Activated T-cell treated with anti-CD3 and anti-CD28 coated beads, Interleukin-2, amount 50 U/mL, for 72 hours (primary cell): Measurements from ENCODE around the gene ASB9. TPM values are rescaled to one million over a fixed set of nuclear protein-coding genes. Genes with fewer than 3 reads are reported as not detected.
"Not testable (repeated sequence)": the region's sequence is repeated elsewhere in the genome, so short reads cannot be mapped to it uniquely, and the experiment has no call there.

ENCODE experiments used
- ATAC-seq, 2 donors: fragments of 150-1000 bp; cut with Tn5 transposase; replicated peaks in 1 of 2; 2 replicates each; pipeline ENCODE4 v1.10.0; 2021; ENCODE audit warnings: moderate library complexity in 2 of 2, mild to moderate bottlenecking in 1 of 2
- DNase-seq, 2 donors: peaks; one replicate each; pipeline ENCODE4 v3.0.0; 2021 to 2022; ENCODE audit warnings: mixed read lengths in 1 of 2
- H3K27ac Mint-ChIP-seq: one replicate; pipeline ENCODE4 v1.8.0; 2022; ENCODE audit warnings: mild to moderate bottlenecking, moderate library complexity, mixed read lengths
- H3K27me3 Mint-ChIP-seq: one replicate; pipeline ENCODE4 v1.8.0; 2022; ENCODE audit warnings: low read depth, mixed read lengths
- H3K36me3 Mint-ChIP-seq, 2 donors: one replicate each; pipeline ENCODE4 v1.8.0; 2022; ENCODE audit warnings: mixed read lengths in 2 of 2, mild to moderate bottlenecking in 1 of 2; ENCODE audit not compliant: insufficient read depth in 2 of 2
- H3K4me1 Mint-ChIP-seq: one replicate; pipeline ENCODE4 v1.8.0; 2022; ENCODE audit warnings: low read depth, mixed read lengths
- H3K4me3 Mint-ChIP-seq, 2 donors: one replicate each; pipeline ENCODE4 v1.8.0; 2022; ENCODE audit warnings: mild to moderate bottlenecking in 2 of 2, mixed read lengths in 2 of 2, moderate library complexity in 2 of 2
- H3K9me3 Mint-ChIP-seq, 2 donors: one replicate each; pipeline ENCODE4 v1.8.0; 2022; ENCODE audit warnings: mixed read lengths in 2 of 2
- total RNA-seq, 2 donors: library from RNA; stranded (reverse); gene quantifications; one replicate each; pipeline ENCODE4 v1.2.3, GENCODE V29; 2022

ASB9 gene, protein sequence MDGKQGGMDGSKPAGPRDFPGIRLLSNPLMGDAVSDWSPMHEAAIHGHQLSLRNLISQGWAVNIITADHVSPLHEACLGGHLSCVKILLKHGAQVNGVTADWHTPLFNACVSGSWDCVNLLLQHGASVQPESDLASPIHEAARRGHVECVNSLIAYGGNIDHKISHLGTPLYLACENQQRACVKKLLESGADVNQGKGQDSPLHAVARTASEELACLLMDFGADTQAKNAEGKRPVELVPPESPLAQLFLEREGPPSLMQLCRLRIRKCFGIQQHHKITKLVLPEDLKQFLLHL
- under 1 TPM in 1 of 2 donors, not detected in 1; 0.41 TPM for total RNA-seq

DNA sequence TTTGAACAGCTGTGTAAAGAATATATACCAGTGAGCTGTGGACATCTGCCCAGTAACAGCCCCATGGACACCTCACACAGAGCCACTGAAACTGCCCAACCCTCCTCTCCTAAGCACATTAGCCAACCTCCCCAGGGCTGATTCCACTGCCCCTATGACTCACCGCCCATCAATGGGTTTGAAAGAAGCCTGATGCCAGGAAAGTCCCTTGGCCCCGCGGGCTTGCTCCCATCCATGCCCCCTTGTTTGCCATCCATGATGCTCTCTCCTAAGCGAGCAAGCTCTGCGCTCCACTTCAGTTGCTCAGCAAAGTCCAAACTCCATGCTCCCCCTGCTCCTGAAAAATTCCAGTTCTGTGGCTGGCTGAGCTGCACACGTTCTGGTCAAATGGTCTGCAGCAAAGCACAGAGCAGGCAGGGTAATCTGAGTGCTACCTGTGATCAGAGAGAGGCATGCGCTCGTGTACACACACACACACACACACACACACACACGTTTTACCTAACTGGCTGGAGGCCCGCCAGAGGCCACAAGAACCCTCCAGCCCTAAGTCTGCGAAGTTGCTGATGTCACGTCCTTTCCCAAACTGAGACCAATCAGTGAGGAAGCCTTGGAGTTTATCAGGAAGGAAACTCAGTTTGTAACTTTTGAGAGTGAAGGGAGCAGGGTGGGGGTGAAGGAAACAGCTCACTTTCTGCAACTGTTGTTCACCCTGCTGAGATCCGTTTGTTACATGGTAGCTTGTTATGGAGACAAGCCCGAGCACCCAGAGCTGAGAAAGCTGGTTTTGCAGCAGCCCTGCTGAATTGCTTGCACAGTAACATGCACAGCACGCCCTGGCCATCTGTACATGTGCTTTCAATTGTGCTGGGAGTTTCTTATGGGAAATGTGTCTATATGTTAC is at the start of gene ASB9:
ASB9 (minus strand) TSS at position 466 of the 904 bp plus-strand sequence; CDS start at position 257, 209 bp downstream.
- peak; percentile 1 to 15 for DNase-seq
- peak; percentile 19 to 46 for ATAC-seq
- H3K27ac Mint-ChIP-seq = no peak within 1 kb of the TSS
- H3K4me3 Mint-ChIP-seq = peak within 1 kb of the TSS; percentile 48 to 65
- peaks cover 13% of the 10 kb centered on the region for H3K4me1 Mint-ChIP-seq
- no peaks in the 10 kb centered on the region for H3K36me3 Mint-ChIP-seq
- H3K9me3 Mint-ChIP-seq = no peaks in the 10 kb centered on the region
- peaks cover 9% of the 10 kb centered on the region for H3K27me3 Mint-ChIP-seq

DNA sequence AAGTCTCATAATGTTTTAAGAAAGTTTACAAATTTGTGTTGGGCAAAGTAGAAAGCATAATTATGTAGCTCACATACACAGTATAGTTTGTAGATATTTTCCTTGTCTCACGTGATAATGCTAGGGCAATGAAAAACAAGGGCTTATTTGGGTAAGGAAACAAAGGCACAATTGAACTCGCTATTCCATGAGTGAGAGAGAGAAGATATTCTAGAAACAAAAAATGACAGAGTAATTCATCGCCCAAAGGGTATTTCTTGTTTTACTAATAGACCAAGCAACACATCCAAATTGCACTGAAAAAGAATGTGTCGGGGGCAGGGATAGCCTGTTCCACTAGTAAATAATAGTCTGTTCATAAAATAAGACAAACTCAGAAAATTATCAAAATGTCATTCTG is 49.2 kb upstream of the ASB9 start:
- Mint-ChIP-seq H3K36me3 (peaks cover 2 to 5% of the 10 kb centered on the region in 2 donors), H3K4me1 (no peaks in the 10 kb centered on the region), H3K27me3 (peaks cover 11% of the 10 kb centered on the region), H3K27ac (no peak overlapping the region), H3K4me3 (no peak overlapping the region), H3K9me3 (no peaks in the 10 kb centered on the region)
- ATAC-seq (no peak), DNase-seq (no peak)

DNA sequence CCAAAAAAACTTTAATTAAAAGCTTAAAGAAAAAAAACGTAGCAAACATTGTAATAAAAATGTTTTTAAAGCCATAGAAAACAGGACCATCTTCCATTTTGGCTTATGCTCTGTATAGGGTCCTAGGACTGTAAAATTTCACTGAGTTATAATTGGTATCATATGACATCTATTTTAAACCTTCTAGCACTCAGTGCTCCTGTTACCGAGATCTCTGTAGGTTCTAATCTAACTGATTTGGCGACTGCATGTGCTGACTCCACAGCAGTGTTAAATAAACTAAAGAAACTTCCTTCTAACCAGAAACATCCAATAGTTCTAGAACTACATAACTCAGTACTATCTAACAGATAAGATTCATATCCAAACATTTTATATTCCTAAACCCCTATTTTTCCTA is 45.6 kb upstream of the ASB9 start, which contains the start of gene ASB11:
ASB11 (minus strand) TSS at position 132 of the 400 bp plus-strand sequence; CDS start at position 97, 35 bp downstream.
- H3K27me3 Mint-ChIP-seq = no peaks in the 10 kb centered on the region
- H3K9me3 Mint-ChIP-seq = no peaks in the 10 kb centered on the region
- DNase-seq (no peak), ATAC-seq (no peak)
- peaks cover 0 to 2% of the 10 kb centered on the region in 2 donors for H3K36me3 Mint-ChIP-seq
- H3K27ac Mint-ChIP-seq = no peak within 1 kb of the TSS
- H3K4me3 Mint-ChIP-seq = no peak within 1 kb of the TSS
- H3K4me1 Mint-ChIP-seq = no peaks in the 10 kb centered on the region

DNA sequence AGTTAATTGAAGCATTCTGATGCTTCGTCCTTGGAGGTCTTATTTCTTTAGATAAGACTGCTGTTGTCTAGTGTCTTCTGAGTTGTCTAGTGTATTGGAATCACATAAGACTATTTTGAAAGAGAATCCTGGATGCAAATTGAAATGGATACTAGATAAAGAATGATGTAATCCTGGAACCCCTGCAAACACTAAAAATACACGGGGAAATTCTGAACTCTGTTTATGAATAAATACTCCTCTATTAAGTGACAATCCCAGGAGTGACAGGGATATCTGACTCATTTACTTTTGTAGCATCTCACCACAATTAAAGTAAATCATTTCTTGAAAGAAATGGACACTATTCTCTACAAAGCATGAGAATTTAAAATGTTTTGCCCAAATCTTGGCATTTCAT is 44.6 kb upstream of the ASB9 start:
- no peaks in the 10 kb centered on the region for H3K27me3 Mint-ChIP-seq
- DNase-seq (no peak), ATAC-seq (no peak)
- H3K4me1 Mint-ChIP-seq = no peaks in the 10 kb centered on the region
- H3K4me3 Mint-ChIP-seq = no peak overlapping the region
- H3K36me3 Mint-ChIP-seq = peaks cover 0 to 1% of the 10 kb centered on the region in 2 donors
- no peaks in the 10 kb centered on the region for H3K9me3 Mint-ChIP-seq
- H3K27ac Mint-ChIP-seq = no peak overlapping the region

DNA sequence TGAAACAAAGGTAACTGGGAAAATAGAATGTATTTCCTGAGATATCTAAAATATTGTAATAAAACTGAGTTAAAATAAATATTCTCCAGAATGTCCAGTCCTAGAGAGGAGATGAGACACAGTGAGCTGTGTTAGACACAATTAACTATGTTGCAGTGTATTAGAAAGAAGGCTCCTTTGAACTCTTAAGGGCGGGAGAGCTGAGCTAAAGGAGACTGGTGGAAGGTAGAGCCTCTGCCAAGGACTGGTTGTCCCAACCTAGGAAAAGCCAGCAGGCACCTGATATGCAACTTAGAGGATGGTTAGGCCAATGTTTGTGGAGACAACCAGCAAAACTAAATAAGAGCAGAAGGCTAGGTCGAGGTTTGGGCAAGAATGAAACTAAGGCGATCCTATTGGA is 41.2 kb upstream of the ASB9 start:
- no peak overlapping the region for H3K27ac Mint-ChIP-seq
- H3K4me3 Mint-ChIP-seq = no peak overlapping the region
- no peak for ATAC-seq

DNA sequence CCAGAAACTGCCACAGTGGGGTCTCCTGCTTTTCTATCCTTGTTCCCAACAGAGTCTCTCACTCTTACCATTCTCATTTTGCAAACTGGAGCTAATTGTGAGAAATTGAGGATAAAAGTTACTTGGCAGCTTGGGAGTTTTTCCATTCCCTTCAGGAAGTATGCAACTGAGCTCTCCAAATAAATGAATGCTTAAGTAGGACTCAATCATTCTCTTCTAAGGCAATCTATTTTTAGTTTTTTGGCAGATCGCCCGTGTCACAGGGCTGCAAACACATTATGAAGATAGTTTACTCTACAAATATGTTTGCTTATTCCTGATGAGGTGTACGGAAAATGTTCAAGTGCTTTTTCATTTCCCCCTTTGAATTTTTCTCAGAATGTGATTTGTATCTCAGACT is 40.2 kb upstream of the ASB9 start:
- no peaks in the 10 kb centered on the region for H3K36me3 Mint-ChIP-seq
- ATAC-seq = no peak
- no peak overlapping the region for H3K27ac Mint-ChIP-seq
- no peaks in the 10 kb centered on the region for H3K9me3 Mint-ChIP-seq
- no peak overlapping the region for H3K4me3 Mint-ChIP-seq
- peaks cover 10% of the 10 kb centered on the region for H3K27me3 Mint-ChIP-seq
- H3K4me1 Mint-ChIP-seq = no peaks in the 10 kb centered on the region
- no peak for DNase-seq

More for the DNA sequence above, 41.2 kb upstream of the ASB9 start:
- Mint-ChIP-seq H3K4me1 (no peaks in the 10 kb centered on the region), H3K9me3 (no peaks in the 10 kb centered on the region), H3K27me3 (peaks cover 5% of the 10 kb centered on the region), H3K36me3 (no peaks in the 10 kb centered on the region)
- DNase-seq = no peak

DNA sequence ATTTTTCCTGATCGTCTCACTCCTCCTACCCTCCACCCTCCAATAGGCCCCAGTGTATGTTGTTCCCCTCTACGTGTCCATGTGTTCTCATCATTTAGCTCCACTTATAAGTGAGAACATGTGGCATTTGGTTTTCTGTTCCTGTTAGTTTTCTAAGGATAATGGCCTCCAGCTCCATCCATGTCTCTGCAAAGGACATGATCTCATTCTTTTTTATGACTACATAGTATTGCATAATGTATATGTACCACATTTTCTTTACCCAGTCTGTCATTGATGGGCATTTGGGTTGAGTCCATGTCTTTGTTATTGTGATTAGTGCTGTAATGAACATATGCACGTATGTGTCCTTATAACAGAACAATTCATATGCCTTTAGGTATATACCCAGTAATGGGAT is 36.0 kb upstream of the ASB9 start:
- H3K36me3 Mint-ChIP-seq, H3K4me1 Mint-ChIP-seq, DNase-seq, ATAC-seq, H3K4me3 Mint-ChIP-seq, H3K9me3 Mint-ChIP-seq, H3K27ac Mint-ChIP-seq: not testable (repeated sequence)
- peaks cover 24% of the 10 kb centered on the region for H3K27me3 Mint-ChIP-seq

DNA sequence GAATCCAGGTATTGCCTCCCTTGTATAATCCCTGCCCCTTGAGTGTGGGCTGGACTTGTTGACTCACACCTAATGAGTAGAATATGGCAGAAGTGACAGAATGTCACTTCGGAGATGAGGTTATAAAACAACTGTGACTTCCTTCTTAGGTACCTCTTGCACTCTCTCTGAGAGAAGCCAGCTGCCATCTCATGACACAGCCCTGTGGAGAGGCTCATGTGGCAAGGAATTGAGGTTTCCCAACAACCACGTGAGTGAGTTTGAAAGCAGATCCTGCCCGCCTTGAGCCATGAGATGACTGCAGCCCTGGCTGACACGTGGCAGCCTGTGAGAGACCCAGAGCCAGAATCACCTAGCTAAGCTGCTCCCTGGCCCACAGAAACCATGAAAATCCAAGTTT is 32.0 kb upstream of the ASB9 start:
- Mint-ChIP-seq H3K4me1 (peaks cover 7% of the 10 kb centered on the region), H3K27ac (peak overlapping the region; percentile 46)

DNA sequence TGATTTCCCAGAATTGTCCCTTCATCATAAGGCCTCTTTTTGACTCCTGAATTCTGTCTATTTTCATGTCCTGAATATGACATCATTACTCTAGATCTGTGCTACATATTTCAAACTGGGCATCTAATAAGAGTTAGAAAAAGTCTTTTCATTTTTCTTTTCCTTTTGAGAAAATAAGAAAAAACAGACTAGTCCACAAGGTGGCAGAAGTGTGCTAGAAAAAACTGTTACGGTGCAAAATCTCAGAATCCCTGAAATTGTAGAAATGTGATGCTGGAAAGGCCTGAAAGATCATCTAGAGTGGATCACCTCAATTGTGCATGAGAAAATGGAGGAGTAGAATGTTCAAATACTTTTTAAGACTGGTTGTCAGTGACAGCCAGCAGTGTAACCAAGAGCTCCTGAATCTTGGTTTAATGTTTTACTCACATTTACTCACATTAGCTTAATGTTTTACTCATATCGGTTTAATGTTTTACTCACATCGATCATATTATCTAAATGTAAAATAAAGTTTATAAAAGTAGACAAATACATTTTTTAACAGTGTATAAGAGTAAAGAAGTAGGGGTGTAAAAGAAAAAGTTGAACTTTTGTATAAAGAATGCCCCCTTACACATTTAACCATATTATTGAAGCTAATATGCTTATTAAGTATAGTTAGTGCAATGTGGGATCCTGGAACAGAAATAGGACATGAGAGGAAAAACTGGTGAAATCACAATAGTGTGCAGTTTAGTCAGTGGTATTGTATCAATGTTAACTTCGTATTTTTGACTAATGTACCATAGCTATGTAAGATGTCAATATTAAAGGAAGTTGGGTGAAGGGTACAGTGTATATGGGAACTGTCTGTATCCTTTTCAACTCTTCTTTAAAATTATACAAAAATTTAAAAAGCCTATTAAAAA is 30.3 kb upstream of the ASB9 start:
- peaks cover 7% of the 10 kb centered on the region for H3K4me1 Mint-ChIP-seq
- no peak for ATAC-seq

More for the DNA sequence above, 32.0 kb upstream of the ASB9 start:
- peak; percentile 91 to 97 for ATAC-seq
- no peaks in the 10 kb centered on the region for H3K9me3 Mint-ChIP-seq
- H3K27me3 Mint-ChIP-seq = peaks cover 38% of the 10 kb centered on the region
- no peaks in the 10 kb centered on the region for H3K36me3 Mint-ChIP-seq
- DNase-seq = peak; percentile 43 to 54
- no peak overlapping the region for H3K4me3 Mint-ChIP-seq

DNA sequence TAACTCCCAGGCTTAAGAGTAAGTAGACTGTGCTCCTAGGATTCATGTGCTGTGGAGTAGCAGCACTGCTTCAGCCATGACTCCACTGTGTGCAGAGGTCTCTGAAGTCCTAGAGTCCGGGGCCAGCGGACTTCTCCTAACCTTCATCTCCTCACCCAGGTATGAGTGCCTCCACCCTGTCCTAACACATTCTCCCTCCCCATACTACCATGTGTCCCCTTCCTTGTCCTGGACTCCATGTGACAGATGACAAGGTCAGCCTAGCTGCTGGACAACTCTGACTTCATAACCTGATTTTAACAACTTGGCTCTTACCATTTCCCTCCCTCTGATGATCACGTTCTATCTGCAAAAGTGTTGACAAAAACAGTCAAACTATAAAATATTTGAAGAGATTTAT is 28.9 kb upstream of the ASB9 start:
- no peaks in the 10 kb centered on the region for H3K9me3 Mint-ChIP-seq
- DNase-seq (no peak), ATAC-seq (no peak)
- H3K4me1 Mint-ChIP-seq = peaks cover 7% of the 10 kb centered on the region
- no peak overlapping the region for H3K27ac Mint-ChIP-seq
- H3K36me3 Mint-ChIP-seq = no peaks in the 10 kb centered on the region
- H3K27me3 Mint-ChIP-seq = peaks cover 33% of the 10 kb centered on the region
- no peak overlapping the region for H3K4me3 Mint-ChIP-seq

More for the DNA sequence above, 30.3 kb upstream of the ASB9 start:
- Mint-ChIP-seq H3K27me3 (peaks cover 33% of the 10 kb centered on the region), H3K27ac (no peak overlapping the region), H3K9me3 (no peaks in the 10 kb centered on the region), H3K36me3 (no peaks in the 10 kb centered on the region), H3K4me3 (no peak overlapping the region)
- no peak for DNase-seq

DNA sequence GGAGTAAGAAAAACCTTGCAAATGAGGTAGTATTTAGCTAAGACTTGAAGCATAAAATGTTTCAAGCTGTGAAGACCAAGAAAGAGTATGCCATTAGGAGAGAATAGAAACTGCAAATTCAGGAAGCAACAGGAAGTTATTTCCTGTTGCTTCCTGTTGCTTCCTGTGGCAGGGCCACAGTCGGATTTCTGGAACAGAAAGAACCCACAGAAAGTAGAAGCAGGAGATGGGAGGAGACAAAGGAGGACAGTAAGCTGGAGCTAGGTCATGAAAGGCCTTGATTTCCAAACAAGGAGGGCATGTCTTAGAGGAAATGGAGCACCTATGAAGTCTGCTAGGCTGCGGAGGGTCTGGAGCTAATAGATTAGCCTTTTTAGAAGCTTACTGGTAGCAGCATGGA is 28.3 kb upstream of the ASB9 start:
- Mint-ChIP-seq H3K27ac (no peak overlapping the region), H3K4me3 (no peak overlapping the region), H3K9me3 (no peaks in the 10 kb centered on the region), H3K36me3 (no peaks in the 10 kb centered on the region), H3K4me1 (peaks cover 7% of the 10 kb centered on the region), H3K27me3 (peaks cover 33% of the 10 kb centered on the region)
- ATAC-seq (no peak), DNase-seq (no peak)

DNA sequence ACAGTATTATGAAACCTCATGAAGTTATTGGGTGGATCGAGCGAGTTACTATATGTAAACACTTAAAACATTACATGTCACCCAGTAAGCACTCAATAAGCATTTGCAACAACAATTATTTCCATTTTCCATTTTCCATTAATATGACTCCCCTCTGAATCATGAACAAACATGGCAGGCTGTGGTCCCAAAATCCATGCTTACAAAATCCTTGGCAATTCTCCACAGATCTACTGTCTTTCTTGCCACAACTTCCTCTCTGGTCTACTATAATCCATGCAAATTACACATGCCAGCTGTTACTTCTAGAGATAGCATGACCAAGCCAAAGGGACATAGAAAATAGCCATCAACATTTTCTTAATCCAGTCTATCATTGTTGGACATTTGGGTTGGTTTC is 23.6 kb upstream of the ASB9 start:
- H3K4me1 Mint-ChIP-seq = peaks cover 7% of the 10 kb centered on the region
- no peaks in the 10 kb centered on the region for H3K9me3 Mint-ChIP-seq
- H3K27me3 Mint-ChIP-seq = peaks cover 12% of the 10 kb centered on the region
- DNase-seq (no peak), ATAC-seq (no peak)
- no peak overlapping the region for H3K4me3 Mint-ChIP-seq
- no peaks in the 10 kb centered on the region for H3K36me3 Mint-ChIP-seq
- H3K27ac Mint-ChIP-seq = no peak overlapping the region
